NCI-H2107 treated with DMSO at 0.1 percent for 48 hours (cell line): ENCODE results near the gene KREMEN1.

Source experiments
- DNase-seq: peaks from one replicate; lab custom pipeline; 2025; ENCODE audit not compliant: unreplicated experiment; lab: John Stamatoyannopoulos, UW

The KREMEN1 gene

DNA sequence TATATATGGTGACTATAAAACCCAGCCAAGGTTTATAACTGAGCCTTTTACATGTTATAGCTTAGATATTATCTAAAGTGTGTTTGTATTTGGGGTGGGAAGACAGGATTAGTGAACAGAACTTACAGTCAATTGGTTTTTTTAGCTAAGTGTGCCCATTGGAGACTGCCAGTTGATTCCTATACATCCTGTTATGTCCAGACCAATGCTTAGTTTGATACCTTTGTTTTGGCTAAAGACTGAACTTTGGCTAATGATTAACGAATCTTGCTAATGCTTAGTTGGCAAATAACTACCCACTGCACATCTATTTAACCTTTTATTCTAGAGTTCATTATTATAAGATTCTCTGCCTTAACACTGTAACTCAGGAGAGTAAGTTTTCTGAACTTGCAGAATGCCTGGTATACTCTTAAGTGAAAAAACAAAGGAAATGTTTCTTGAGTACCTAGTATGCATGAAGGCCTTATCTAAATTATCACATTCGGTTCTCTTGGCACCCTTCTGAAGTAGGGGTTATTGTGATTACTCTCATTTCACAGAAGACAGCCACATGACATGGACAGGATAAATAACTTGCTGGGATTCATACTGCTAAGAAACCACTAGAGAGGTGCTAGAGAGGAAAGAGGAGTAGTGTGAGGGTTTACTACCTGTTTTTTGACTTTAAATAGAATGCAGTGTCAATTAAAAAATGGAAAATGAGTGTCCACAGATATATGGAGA, 54.0 kb downstream of the KREMEN1 start:
- no peak for DNase-seq

- DNase-seq: no peak
Observed at GRCh38 chr22:29128891-29129807, 56.3 kb downstream of the KREMEN1 start.

DNA sequence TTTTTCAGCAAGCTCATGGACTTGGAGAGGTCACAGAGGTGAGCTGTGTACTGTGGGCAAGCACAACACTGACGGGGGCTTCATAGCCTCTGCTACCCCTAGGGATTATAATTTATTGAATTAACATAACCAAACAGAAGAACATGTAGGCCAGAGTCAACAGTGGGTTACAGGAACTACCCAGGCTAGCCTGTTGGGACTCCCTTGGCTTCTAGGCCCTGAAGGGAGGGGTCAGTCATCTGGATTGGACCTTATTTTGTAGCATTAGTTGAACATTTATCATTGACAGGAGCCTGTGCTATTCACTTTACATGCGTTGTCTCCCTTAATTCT, 56.9 kb downstream of the KREMEN1 start:
- DNase-seq: no peak

- DNase-seq: no peak
Observed at GRCh38 chr22:29130476-29130875, 57.6 kb downstream of the KREMEN1 start.

GRCh38 chr22:29133603-29134133, 60.8 kb downstream of the KREMEN1 start:
- no peak for DNase-seq

GRCh38 chr22:29134448-29134847, 61.6 kb downstream of the KREMEN1 start:
- no peak for DNase-seq

GRCh38 chr22:29136782-29137700, 64.2 kb downstream of the KREMEN1 start:
- no peak for DNase-seq

- DNase-seq: no peak
Observed at GRCh38 chr22:29138556-29139305, 65.9 kb downstream of the KREMEN1 start.

GRCh38 chr22:29139965-29140782, 67.3 kb downstream of the KREMEN1 start:
- no peak for DNase-seq

DNA sequence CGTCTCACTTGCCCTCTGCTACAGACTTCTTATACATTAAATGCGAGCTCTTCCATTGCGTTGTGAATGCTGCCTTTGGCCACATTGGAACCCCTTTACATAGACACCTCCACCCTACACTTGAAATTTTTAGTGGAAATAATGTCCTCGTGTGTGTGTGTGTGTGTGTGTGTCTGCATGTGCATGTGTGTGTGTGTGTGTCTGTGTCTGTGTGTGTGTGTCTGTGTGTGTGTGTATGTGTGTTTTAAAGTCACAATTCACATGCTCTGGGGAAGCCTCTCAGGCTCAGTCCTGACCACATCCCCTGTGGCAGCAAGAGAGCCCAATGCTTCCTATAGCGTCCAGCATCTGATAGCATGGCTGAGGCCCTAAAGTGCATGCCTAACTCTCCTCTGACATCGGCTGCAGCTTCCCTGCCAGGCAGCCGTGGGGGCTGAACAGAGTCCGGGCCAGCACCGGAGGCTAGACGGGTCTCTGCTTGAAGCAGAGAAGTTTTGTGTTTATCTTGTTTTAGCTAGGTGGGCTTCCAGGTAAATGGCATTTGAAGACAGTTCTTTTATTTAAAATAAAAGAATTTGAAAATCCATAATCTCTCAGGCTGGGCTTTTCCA, 68.3 kb downstream of the KREMEN1 start:
- no peak for DNase-seq

DNA sequence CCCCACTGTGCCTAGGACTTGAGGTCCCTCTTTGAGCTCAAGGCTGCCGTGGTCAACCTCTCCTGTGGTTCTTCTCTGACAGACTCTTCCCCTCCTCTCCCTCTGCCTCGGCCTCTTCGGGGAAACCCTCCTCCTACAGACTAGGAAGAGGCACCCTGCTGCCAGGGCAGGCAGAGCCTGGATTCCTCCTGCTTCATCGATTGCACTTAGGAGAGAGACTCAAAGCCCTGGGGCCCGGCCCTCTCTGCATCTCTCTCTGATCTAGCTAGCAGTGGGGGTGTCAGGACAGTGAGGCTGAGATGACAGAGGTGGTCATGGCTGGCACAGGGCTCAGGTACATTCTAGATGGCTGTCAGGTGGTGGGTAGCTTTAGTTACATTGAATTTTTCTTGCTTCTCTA, 69.3 kb downstream of the KREMEN1 start:
- DNase-seq: no peak

DNA sequence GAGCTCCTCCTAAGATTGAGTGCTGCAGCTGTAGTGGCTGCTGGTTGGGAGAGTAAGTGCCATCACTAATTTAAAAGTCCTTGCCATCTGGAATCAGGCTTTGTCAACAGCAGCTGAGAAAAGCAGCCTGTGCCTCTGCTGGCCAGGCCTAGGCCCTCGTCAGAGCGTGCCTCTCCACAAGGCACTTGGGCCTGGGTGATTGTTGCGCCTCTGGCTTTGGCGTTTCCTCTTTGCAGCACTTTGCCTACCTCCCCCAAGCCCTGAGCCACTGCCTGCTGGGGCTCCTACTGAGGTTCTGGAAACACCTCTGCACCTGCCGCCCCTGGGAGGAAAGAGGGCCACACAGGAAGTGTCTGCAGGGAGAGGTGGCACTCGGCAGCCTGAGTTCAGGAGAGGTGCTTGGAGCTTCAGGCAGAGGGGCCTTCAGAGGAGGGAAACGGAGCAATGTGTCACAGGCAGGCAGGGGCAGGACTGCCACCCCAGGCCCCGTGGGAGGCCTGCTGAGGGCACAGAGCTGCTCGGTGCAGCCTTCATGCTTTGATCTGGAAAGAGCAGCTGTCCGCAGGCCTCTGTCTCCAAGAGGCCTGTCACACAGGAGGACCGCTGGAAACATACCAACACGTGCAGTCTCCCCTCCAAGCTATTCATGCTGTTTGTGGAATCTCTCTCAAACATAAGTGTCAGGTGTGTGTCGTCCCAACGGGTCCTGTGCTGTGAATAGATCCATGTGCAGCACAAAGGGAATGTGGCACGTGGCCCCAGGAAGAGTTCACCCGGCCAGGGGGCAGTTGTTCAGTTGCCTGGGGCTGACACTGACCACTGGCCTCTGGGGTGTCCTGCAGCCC, 71.3 kb downstream of the KREMEN1 start:
- DNase-seq: peak; percentile 23

- DNase-seq: no peak
Observed at GRCh38 chr22:29144786-29145160, 71.9 kb downstream of the KREMEN1 start.

- no peak for DNase-seq
Observed at GRCh38 chr22:29145321-29146072, 72.7 kb downstream of the KREMEN1 start.

DNA sequence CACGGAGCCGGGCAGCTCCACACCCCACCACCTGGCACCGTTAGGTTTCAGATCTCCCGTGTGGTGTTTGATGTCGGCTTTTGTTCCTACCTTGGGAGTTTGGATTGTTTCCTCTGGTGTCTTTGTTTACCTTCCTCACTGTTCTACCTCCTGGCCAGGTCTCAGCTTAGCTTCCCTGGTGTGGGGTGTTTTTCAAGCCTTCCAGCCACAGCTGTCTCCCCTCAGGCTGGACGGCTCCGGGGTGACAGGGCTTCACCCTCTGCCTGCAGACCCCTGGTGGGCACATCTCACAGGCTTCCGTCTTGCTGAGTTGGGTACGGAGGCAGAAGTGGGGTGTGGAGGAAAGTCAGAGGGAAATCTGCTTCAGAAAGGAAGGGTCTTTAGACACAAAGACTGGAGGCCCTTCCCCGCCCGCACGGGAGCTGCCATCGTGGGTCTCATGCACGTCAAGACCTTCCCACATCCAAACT, 73.3 kb downstream of the KREMEN1 start:
- peak; percentile 6 for DNase-seq

DNA sequence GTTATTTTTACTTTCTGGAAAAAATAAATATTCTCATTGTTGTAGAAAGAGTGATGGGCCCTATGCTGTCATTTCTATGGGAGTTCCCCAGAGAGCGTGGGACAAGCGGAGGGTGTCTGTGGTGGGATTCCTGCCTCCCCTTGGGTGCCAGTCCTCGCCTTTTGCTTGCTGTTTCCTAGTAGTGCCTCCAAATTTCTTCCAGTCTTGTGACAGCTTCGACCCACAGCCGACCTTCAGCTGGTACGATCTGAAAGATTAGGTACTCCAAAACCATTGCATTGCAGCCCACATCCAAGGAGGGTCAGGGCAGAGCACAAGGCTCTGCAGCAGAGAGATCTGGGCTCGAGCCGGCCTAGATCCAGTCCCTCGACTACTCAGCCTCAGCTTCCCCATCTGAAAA, 73.9 kb downstream of the KREMEN1 start:
- DNase-seq: no peak

DNA sequence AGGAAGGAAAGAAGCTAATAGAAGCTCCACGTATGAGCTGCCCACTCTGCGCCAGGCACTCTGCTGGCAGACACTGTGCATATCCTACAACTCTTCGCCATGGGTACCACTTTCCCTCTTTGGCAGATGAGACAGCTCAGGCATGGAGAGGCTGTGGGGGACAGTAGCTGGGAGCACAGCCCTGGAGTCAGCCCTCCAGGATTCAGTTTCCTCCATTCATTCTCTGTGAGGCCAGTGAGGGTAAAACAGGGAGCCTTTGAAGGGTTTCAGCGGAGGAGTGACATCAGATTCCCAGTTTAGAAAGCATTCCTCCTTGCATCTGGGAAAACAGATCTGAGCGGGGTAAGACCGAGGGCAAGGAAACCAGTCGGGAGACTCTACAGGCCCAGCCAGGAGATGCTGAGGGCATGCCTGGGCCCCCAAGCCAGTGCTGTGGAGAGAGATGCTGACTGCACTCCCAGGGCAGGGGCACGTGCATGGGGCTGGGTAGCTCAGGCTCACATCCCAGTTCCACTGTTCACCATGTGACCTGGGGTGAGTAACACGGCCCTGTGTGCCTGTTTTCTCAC, 74.6 kb downstream of the KREMEN1 start:
- no peak for DNase-seq
